DND-41 (cell line): Measurements from ENCODE around the gene GLYR1.

Source experiments
- CTCF ChIP-seq: IDR thresholded peaks from 2 replicates; pipeline ENCODE4 v1.5.1; 2012; ENCODE audit warnings: borderline replicate concordance, low read length, moderate library complexity, mild to moderate bottlenecking; ENCODE audit not compliant: poor library complexity, severe bottlenecking; ENCODE audit errors: extremely low read depth
- EZH2 ChIP-seq: IDR thresholded peaks from 3 replicates; pipeline ENCODE4 v1.6.1; 2012; ENCODE audit warnings: borderline replicate concordance, low read depth, mild to moderate bottlenecking, moderate library complexity, low read length, inconsistent platforms; ENCODE audit not compliant: severe bottlenecking

GRCh38 chr16:4811773-4812172 is 35.3 kb downstream of the GLYR1 start:
- TF ChIP-seq CTCF = no peak
- no peak for TF ChIP-seq EZH2
